Measurements from ENCODE around the gene ZNF644. TPM values are rescaled to one million over a fixed set of nuclear protein-coding genes. Genes with fewer than 3 reads are reported as not detected.

Gene ZNF644
- total RNA-seq, 6 donors from 2014 or later = 36.7 to 111 (median 42.9) TPM

DNA sequence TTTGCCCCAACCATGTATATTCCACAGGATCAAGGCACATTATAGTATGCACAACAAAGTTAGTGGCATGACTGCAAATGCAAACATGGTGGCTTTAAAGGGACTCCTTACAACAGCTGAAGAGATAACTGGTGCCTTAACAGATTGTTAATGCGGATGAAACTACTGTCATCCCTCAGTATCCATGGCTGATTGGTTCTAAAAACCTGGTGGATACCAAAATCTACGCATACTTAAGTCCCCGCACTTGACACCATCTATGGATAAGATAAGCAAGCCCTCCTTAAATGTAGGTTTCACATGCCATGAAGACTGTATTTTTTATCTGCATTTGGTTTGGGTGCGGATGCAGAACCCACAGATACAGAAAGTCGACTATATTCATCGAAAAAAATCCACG lies 73.5 kb downstream of the ZNF644 start:
- WGBS, 2 donors = 96 to 98% methylated on average over 7 of the region's 7 CpGs
- TF ChIP-seq POLR2AphosphoS5 (IDR thresholded peaks at IDR 0.05) = no peak
- H3K36me3 ChIP-seq = peaks cover 0 to 7% (median 0%) of the 10 kb centered on the region in 4 donors
- ATAC-seq (ENCODE audit: low FRiP score in 2 of 2) (no peak), DNase-seq (no peak)
- H3K9me3 ChIP-seq = no peaks in the 10 kb centered on the region
- H3K27me3 ChIP-seq = no peaks in the 10 kb centered on the region
- no peak overlapping the region for H3K4me3 ChIP-seq
- no peak overlapping the region for H3K27ac ChIP-seq
- peaks cover 0 to 6% (median 0%) of the 10 kb centered on the region in 4 donors for H3K4me1 ChIP-seq

- Histone ChIP-seq H3K27me3 (no peaks in the 10 kb centered on the region), H3K4me1 (no peaks in the 10 kb centered on the region), H3K36me3 (peaks cover 0 to 7% (median 0%) of the 10 kb centered on the region in 4 donors), H3K4me3 (no peak overlapping the region), H3K9me3 (no peaks in the 10 kb centered on the region), H3K27ac (no peak overlapping the region)
- TF ChIP-seq POLR2A (IDR thresholded peaks at IDR 0.05) (no peak), POLR2AphosphoS5 (IDR thresholded peaks at IDR 0.05) (no peak), EP300 (IDR thresholded peaks at IDR 0.05) (no peak)
- TF ChIP-seq, protein P1, sequence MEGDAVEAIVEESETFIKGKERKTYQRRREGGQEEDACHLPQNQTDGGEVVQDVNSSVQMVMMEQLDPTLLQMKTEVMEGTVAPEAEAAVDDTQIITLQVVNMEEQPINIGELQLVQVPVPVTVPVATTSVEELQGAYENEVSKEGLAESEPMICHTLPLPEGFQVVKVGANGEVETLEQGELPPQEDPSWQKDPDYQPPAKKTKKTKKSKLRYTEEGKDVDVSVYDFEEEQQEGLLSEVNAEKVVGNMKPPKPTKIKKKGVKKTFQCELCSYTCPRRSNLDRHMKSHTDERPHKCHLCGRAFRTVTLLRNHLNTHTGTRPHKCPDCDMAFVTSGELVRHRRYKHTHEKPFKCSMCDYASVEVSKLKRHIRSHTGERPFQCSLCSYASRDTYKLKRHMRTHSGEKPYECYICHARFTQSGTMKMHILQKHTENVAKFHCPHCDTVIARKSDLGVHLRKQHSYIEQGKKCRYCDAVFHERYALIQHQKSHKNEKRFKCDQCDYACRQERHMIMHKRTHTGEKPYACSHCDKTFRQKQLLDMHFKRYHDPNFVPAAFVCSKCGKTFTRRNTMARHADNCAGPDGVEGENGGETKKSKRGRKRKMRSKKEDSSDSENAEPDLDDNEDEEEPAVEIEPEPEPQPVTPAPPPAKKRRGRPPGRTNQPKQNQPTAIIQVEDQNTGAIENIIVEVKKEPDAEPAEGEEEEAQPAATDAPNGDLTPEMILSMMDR (IDR thresholded peaks at IDR 0.05) = no peak
- no peak for DNase-seq
- no peak for ATAC-seq (ENCODE audit: low FRiP score in 2 of 2)
- WGBS, 2 donors = 75 to 80% methylated on average over 1 of the region's 1 CpG
Measured at GRCh38 chr1:90946630-90947029, 75.2 kb downstream of the ZNF644 start.

DNA sequence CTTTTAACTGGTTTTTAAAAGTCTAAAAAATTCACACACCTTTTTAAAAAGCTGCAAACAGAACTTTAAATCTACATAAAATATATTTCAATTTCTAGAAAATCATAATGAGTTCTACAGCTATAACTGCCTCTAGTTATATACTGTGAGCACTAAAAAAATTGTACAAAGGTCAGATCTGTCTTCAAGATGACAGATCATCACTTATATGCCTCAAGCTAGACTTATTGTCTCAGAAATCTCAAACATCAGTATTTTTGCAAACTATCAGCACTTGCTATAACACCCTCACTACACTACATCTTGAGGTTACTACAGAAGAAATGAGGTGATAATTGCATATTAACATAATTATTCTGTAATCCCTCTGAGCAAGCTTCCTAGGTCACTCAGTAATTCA lies 76.5 kb downstream of the ZNF644 start:
- no peak for DNase-seq
- no peak for ATAC-seq (ENCODE audit: low FRiP score in 2 of 2)
- Histone ChIP-seq H3K27me3 (no peaks in the 10 kb centered on the region), H3K36me3 (peaks cover 0 to 14% (median 2%) of the 10 kb centered on the region in 4 donors), H3K27ac (no peak overlapping the region), H3K9me3 (no peaks in the 10 kb centered on the region), H3K4me1 (no peaks in the 10 kb centered on the region), H3K4me3 (no peak overlapping the region)
- TF ChIP-seq EP300 (IDR thresholded peaks at IDR 0.05) (no peak), POLR2A (IDR thresholded peaks at IDR 0.05) (no peak), POLR2AphosphoS5 (IDR thresholded peaks at IDR 0.05) (no peak)
- TF ChIP-seq, protein P1 (IDR thresholded peaks at IDR 0.05) = no peak

GRCh38 chr1:90943966-90944365 lies 77.9 kb downstream of the ZNF644 start:
- peaks cover 0 to 27% (median 2%) of the 10 kb centered on the region in 4 donors for H3K36me3 ChIP-seq
- H3K27ac ChIP-seq = no peak overlapping the region
- 90 to 94% methylated on average over 4 of the region's 4 CpGs for WGBS, 2 donors
- no peaks in the 10 kb centered on the region for H3K27me3 ChIP-seq
- ATAC-seq (ENCODE audit: low FRiP score in 2 of 2) (no peak), DNase-seq (no peak)
- TF ChIP-seq POLR2AphosphoS5 (IDR thresholded peaks at IDR 0.05) (no peak), POLR2A (IDR thresholded peaks at IDR 0.05) (no peak), EP300 (IDR thresholded peaks at IDR 0.05) (no peak)
- TF ChIP-seq, protein P1 (IDR thresholded peaks at IDR 0.05) = no peak
- H3K4me1 ChIP-seq = no peaks in the 10 kb centered on the region
- H3K9me3 ChIP-seq = no peaks in the 10 kb centered on the region
- no peak overlapping the region for H3K4me3 ChIP-seq

GRCh38 chr1:90940746-90941145 lies 81.1 kb downstream of the ZNF644 start:
- DNase-seq = no peak
- Histone ChIP-seq H3K4me3 (no peak overlapping the region), H3K27me3 (no peaks in the 10 kb centered on the region), H3K4me1 (no peaks in the 10 kb centered on the region), H3K9me3 (no peaks in the 10 kb centered on the region), H3K36me3 (peaks cover 0 to 39% (median 4%) of the 10 kb centered on the region in 4 donors), H3K27ac (no peak overlapping the region)
- TF ChIP-seq EP300 (IDR thresholded peaks at IDR 0.05) (no peak), POLR2A (IDR thresholded peaks at IDR 0.05) (no peak)
- TF ChIP-seq, protein P1 (IDR thresholded peaks at IDR 0.05) = no peak
- 92% methylated on average over 2 of the region's 2 CpGs for WGBS, 2 donors
- ATAC-seq (ENCODE audit: low FRiP score in 2 of 2) = no peak

Measured in upper lobe of left lung (tissue), 6 donors.